A549 (cell line): ENCODE results near the gene NCDN.

Experiments used
- BHLHE40 ChIP-seq: IDR thresholded peaks from 2 replicates; pipeline ENCODE4 v1.6.1; 2012; ENCODE audit warnings: low read depth, low read length, inconsistent platforms
- CBX2 ChIP-seq: fragments of 200-600 bp; sonication (generic); IDR thresholded peaks from 2 replicates; pipeline ENCODE4 v1.6.1; 2016; ENCODE audit warnings: low read depth, mild to moderate bottlenecking, borderline replicate concordance
- POLR2A ChIP-seq: IDR thresholded peaks from 2 replicates; pipeline ENCODE4 v1.6.1; 2012; ENCODE audit warnings: mild to moderate bottlenecking, low read length
- TF ChIP-seq, protein P1 (sequence below): fragments of >200 bp; sonication (Bioruptor Twin); formaldehyde crosslinking; IDR thresholded peaks from 3 replicates; pipeline ENCODE4 v1.5.1; 2016
- TF ChIP-seq, protein P2 (sequence below): fragments of 450-650 bp; IDR thresholded peaks from 2 replicates; pipeline ENCODE4 v1.6.1; 2014; ENCODE audit warnings: antibody characterized with exemption
- TF ChIP-seq, protein P3 (sequence below): IDR thresholded peaks from 2 replicates; pipeline ENCODE4 v1.6.1; 2012

DNA sequence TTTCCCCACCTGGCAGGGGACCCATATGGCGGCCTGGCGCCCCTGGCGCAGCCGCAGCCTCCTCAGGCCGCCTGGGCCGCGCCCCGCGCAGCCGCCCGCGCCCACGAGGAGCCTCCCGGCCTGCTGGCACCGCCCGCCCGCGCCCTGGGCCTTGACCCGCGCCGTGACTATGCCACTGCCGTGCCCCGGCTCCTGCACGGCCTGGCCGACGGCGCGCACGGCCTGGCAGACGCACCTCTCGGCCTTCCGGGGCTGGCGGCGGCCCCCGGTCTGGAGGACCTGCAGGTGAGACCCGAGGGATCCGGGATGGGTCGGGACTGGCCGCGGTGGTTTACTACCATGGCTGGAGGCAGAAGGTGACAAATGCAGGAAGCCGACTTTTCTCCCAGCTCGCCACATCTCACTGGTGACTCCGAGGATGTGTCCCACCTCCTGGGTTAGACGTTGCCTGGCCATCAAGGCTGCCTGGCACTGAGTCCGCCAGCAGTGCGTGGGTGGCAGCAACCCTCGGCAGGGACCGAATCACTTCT lies 16.6 kb downstream of the NCDN start:
- TF ChIP-seq, protein P1, sequence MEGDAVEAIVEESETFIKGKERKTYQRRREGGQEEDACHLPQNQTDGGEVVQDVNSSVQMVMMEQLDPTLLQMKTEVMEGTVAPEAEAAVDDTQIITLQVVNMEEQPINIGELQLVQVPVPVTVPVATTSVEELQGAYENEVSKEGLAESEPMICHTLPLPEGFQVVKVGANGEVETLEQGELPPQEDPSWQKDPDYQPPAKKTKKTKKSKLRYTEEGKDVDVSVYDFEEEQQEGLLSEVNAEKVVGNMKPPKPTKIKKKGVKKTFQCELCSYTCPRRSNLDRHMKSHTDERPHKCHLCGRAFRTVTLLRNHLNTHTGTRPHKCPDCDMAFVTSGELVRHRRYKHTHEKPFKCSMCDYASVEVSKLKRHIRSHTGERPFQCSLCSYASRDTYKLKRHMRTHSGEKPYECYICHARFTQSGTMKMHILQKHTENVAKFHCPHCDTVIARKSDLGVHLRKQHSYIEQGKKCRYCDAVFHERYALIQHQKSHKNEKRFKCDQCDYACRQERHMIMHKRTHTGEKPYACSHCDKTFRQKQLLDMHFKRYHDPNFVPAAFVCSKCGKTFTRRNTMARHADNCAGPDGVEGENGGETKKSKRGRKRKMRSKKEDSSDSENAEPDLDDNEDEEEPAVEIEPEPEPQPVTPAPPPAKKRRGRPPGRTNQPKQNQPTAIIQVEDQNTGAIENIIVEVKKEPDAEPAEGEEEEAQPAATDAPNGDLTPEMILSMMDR, result no peak
- TF ChIP-seq POLR2A (no peak), BHLHE40 (no peak), CBX2 (no peak)
- TF ChIP-seq, protein P2, sequence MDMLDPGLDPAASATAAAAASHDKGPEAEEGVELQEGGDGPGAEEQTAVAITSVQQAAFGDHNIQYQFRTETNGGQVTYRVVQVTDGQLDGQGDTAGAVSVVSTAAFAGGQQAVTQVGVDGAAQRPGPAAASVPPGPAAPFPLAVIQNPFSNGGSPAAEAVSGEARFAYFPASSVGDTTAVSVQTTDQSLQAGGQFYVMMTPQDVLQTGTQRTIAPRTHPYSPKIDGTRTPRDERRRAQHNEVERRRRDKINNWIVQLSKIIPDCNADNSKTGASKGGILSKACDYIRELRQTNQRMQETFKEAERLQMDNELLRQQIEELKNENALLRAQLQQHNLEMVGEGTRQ, result no peak
- TF ChIP-seq, protein P3, sequence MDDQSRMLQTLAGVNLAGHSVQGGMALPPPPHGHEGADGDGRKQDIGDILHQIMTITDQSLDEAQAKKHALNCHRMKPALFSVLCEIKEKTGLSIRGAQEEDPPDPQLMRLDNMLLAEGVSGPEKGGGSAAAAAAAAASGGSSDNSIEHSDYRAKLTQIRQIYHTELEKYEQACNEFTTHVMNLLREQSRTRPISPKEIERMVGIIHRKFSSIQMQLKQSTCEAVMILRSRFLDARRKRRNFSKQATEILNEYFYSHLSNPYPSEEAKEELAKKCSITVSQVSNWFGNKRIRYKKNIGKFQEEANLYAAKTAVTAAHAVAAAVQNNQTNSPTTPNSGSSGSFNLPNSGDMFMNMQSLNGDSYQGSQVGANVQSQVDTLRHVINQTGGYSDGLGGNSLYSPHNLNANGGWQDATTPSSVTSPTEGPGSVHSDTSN, result no peak
